K562 (cell line): ENCODE measurements around the gene IL11. TPM values are rescaled to one million over a fixed set of nuclear protein-coding genes. Genes with fewer than 3 reads are reported as not detected.

Experiments
- BRCA1 ChIP-seq, 2 experiments: fragments of 450-650 bp in 1 of 2; sonication (generic) in 1 of 2; formaldehyde crosslinking in 1 of 2; IDR thresholded peaks; 2 replicates each; pipeline versions ENCODE4 v1.5.0 to v1.6.1; 2017 to 2020; ENCODE audit warnings: mild to moderate bottlenecking in 1 of 2, missing genetic modification reagents in 1 of 2
- FIP1L1 ChIP-seq: fragments of 200-400 bp; formaldehyde crosslinking; IDR thresholded peaks from 2 replicates; pipeline ENCODE4 v1.6.1; 2018; ENCODE audit warnings: mild to moderate bottlenecking, low read depth, low read length; ENCODE audit not compliant: poor library complexity, severe bottlenecking
- FOXK2 ChIP-seq, 2 experiments: fragments of 450-650 bp; IDR thresholded peaks in 1 of 2; conservative IDR thresholded peaks in 1 of 2; 2 replicates each; pipeline ENCODE4 v1.6.1; 2016; ENCODE audit warnings: low read depth in 2 of 2, mild to moderate bottlenecking in 1 of 2
- FOXO4 ChIP-seq: fragments of 450-650 bp; formaldehyde crosslinking; IDR thresholded peaks from 2 replicates; pipeline ENCODE4 v1.4.0; 2020; ENCODE audit warnings: mild to moderate bottlenecking, moderate library complexity
- FOXP1 ChIP-seq: sonication (generic); formaldehyde crosslinking; IDR thresholded peaks from 2 replicates; pipeline ENCODE4 v1.8.0; 2022; ENCODE audit warnings: mild to moderate bottlenecking, missing genetic modification reagents
- GMEB1 ChIP-seq: fragments of 250-450 bp; sonication (Bioruptor Pico); IDR thresholded peaks from 2 replicates; pipeline ENCODE4 v1.4.0; 2020; ENCODE audit warnings: mild to moderate bottlenecking
- HNRNPH1 ChIP-seq: fragments of 200-400 bp; formaldehyde crosslinking; optimal IDR thresholded peaks from 2 replicates; pipeline ENCODE3; 2017; ENCODE audit warnings: low read depth, mild to moderate bottlenecking, low read length, moderate library complexity
- MCM7 ChIP-seq, 2 experiments: fragments of 450-650 bp; IDR thresholded peaks; 2 replicates each; pipeline ENCODE4 v1.6.1; 2016 to 2018
- MEF2D ChIP-seq: conservative IDR thresholded peaks from 2 replicates; pipeline ENCODE4 v1.6.1; 2016; ENCODE audit warnings: low read depth, missing genetic modification characterization, missing compliant biosample characterization
- NCOA6 ChIP-seq: fragments of 450-650 bp; IDR thresholded peaks from 2 replicates; pipeline ENCODE4 v1.6.1; 2017; ENCODE audit warnings: mild to moderate bottlenecking
- NR1H2 ChIP-seq: sonication (generic); formaldehyde crosslinking; IDR thresholded peaks from 2 replicates; pipeline ENCODE4 v1.4.0; 2020; ENCODE audit warnings: mild to moderate bottlenecking, missing genetic modification reagents
- RFX7 ChIP-seq: fragments of 250-450 bp; sonication (Bioruptor Pico); IDR thresholded peaks from 2 replicates; pipeline ENCODE4 v1.5.1; 2021; ENCODE audit warnings: mild to moderate bottlenecking
- SMARCA4 ChIP-seq: fragments of 450-650 bp; IDR thresholded peaks from 2 replicates; pipeline ENCODE4 v1.6.1; 2016
- SNAPC5 ChIP-seq: fragments of 250-450 bp; sonication (Bioruptor Pico); IDR thresholded peaks from 2 replicates; pipeline ENCODE4 v1.8.0; 2021; ENCODE audit warnings: moderate library complexity, mild to moderate bottlenecking, inconsistent platforms
- ZBTB33 ChIP-seq: sonication (generic); formaldehyde crosslinking; IDR thresholded peaks from 2 replicates; pipeline ENCODE4 v1.8.1; 2023; ENCODE audit warnings: mild to moderate bottlenecking, missing genetic modification reagents
- ZNF232 ChIP-seq: sonication (generic); formaldehyde crosslinking; IDR thresholded peaks from 2 replicates; pipeline ENCODE4 v1.8.0; 2022; ENCODE audit warnings: mild to moderate bottlenecking, missing genetic modification reagents
- ZNF57 ChIP-seq: fragments of 450-650 bp; formaldehyde crosslinking; IDR thresholded peaks from 2 replicates; pipeline ENCODE4 v1.4.0; 2020; ENCODE audit warnings: mild to moderate bottlenecking, moderate library complexity
- ZNF696 ChIP-seq: fragments of 250-450 bp; sonication (Bioruptor Pico); conservative IDR thresholded peaks from 2 replicates; pipeline ENCODE4 v1.4.0; 2020; ENCODE audit warnings: mild to moderate bottlenecking, moderate library complexity
- ZNF785 ChIP-seq: fragments of 250-450 bp; sonication (Bioruptor Pico); IDR thresholded peaks from 2 replicates; pipeline ENCODE4 v1.4.0; 2020; ENCODE audit warnings: mild to moderate bottlenecking
- polyA plus RNA-seq, 8 experiments: library from polyadenylated mRNA; depleted of rRNA in 4 of 8; stranded (reverse) in 5 of 8; unstranded in 3 of 8; fragments of >200 nt; fragmentation: Nextera tagmentation in 2 of 8; fragmentation: Illumina TruSeq in 1 of 8; extraction: Ambion mirVana in 2 of 8; extraction: Trizol in 1 of 8; gene quantifications; 2 replicates each; pipeline versions ENCODE4 v1.2.1 to v1.2.3, GENCODE V29; 2011 to 2014; ENCODE audit warnings: inconsistent platforms in 1 of 8, missing spikeins in 1 of 8
- total RNA-seq, 7 experiments: library from RNA; depleted of rRNA in 6 of 7; stranded (reverse); fragments of >200 nt in 6 of 7; fragmentation: Illumina TruSeq in 2 of 7; extraction: Trizol in 2 of 7; gene quantifications; 2 replicates each; pipeline versions ENCODE4 v1.2.1 to v1.2.3, GENCODE V29; 2011 to 2021; ENCODE audit warnings: low replicate concordance in 1 of 7
- TF ChIP-seq, protein P1 (sequence below): fragments of 450-650 bp; IDR thresholded peaks from 2 replicates; pipeline ENCODE4 v1.6.1; 2018; ENCODE audit not compliant: partially characterized antibody

The IL11 gene
- total and polyA plus RNA-seq, 9 of the 15 experiments (the other 6 are each of a cell fraction or from before 2014, with no cell fraction given), result 0.04 to 0.42 (median 0.06) TPM; not detected in 6

DNA sequence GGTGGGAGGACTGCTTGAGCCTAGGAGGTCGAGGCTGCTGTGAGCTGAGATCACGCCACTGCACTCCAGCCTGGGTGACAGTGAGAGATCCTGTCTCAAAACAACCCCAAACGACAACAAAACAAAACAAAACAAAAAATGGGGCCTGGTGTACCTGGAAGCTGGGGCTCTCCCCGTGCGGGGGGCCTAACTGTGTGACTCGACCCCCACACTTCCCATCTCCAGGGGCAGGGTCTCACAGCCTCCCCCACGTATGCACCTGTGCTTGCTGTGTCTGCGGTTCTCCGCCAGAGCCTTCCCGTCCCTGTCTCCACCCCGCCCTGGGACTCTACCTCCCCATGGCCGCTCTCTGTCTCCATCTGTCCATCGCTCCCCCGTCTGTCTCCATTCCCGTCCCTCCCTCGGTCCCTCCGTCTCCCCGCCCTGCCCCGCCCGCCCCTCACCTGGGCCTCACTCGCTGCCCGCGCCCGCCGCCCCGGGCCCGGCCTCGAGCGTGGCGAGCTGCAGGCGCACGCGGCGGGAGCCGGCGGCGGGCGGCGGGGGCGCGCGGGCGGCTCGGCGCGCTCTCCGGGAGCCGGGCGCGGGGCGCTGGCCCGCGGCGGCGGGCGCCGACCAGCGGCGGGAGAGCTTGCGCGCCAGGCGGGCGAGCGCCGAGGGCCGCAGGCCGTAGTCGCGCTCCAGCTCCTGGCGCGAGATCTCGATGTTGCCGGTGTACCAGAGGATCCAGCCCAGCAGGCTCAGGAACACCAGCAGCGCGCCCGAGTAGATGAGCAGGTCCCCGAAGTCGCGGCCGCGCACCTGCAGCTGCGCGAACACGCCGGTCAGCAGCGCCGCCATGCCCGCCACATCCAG, 13.2 kb upstream of the IL11 start (continued):
- TF ChIP-seq, protein P1, sequence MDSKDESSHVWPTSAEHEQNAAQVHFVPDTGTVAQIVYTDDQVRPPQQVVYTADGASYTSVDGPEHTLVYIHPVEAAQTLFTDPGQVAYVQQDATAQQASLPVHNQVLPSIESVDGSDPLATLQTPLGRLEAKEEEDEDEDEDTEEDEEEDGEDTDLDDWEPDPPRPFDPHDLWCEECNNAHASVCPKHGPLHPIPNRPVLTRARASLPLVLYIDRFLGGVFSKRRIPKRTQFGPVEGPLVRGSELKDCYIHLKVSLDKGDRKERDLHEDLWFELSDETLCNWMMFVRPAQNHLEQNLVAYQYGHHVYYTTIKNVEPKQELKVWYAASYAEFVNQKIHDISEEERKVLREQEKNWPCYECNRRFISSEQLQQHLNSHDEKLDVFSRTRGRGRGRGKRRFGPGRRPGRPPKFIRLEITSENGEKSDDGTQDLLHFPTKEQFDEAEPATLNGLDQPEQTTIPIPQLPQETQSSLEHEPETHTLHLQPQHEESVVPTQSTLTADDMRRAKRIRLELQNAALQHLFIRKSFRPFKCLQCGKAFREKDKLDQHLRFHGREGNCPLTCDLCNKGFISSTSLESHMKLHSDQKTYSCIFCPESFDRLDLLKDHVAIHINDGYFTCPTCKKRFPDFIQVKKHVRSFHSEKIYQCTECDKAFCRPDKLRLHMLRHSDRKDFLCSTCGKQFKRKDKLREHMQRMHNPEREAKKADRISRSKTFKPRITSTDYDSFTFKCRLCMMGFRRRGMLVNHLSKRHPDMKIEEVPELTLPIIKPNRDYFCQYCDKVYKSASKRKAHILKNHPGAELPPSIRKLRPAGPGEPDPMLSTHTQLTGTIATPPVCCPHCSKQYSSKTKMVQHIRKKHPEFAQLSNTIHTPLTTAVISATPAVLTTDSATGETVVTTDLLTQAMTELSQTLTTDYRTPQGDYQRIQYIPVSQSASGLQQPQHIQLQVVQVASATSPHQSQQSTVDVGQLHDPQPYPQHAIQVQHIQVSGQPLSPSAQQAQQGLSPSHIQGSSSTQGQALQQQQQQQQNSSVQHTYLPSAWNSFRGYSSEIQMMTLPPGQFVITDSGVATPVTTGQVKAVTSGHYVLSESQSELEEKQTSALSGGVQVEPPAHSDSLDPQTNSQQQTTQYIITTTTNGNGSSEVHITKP, result no peak
- TF ChIP-seq FOXK2 (conservative IDR thresholded peaks at IDR 0.05 in 1 of 2, IDR thresholded peaks at IDR 0.05 in 1 of 2; ENCODE audit: low read depth in 2 of 2), result no peak
- TF ChIP-seq FOXP1 (CRISPR knock-in tag), result no peak
- no peak for TF ChIP-seq NR1H2 (CRISPR knock-in tag)
- TF ChIP-seq FOXO4, result no peak
- no peak for TF ChIP-seq SMARCA4
- TF ChIP-seq GMEB1, result no peak
- TF ChIP-seq ZNF696 (CRISPR knock-in tag), result no peak
- TF ChIP-seq MCM7 (IDR thresholded peaks at IDR 0.05), result no peak
- no peak for TF ChIP-seq SNAPC5 (CRISPR knock-in tag)
- TF ChIP-seq ZNF785 (CRISPR knock-in tag), result no peak
- no peak for TF ChIP-seq MEF2D (tag)
- TF ChIP-seq NCOA6, result no peak
- no peak for TF ChIP-seq ZNF57 (CRISPR knock-in tag)
- no peak for TF ChIP-seq HNRNPH1
- TF ChIP-seq FIP1L1, result no peak
- no peak for TF ChIP-seq RFX7 (CRISPR knock-in tag)
- no peak for TF ChIP-seq ZNF232 (CRISPR knock-in tag)
- TF ChIP-seq BRCA1 (IDR thresholded peaks at IDR 0.05), result no peak
- no peak for TF ChIP-seq BRCA1 (CRISPR knock-in tag; IDR thresholded peaks at IDR 0.05)
- no peak for TF ChIP-seq ZBTB33 (CRISPR knock-in tag)
